PFSK-1 (cell line): ENCODE measurements around the gene LYPD8.

Experiments used
- FOXP2 ChIP-seq: optimal IDR thresholded peaks from 2 replicates; pipeline ENCODE3; 2011; ENCODE audit warnings: borderline replicate concordance, control low read depth, inconsistent platforms; ENCODE audit not compliant: insufficient read depth; ENCODE audit errors: extremely low read length, extremely low read depth
- POLR2AphosphoS5 ChIP-seq: IDR thresholded peaks from 2 replicates; pipeline ENCODE4 v1.6.1; 2012; ENCODE audit warnings: low read depth, mild to moderate bottlenecking, control low read depth, low read length, moderate library complexity

GRCh38 chr1:248783367-248783766 lies 27.8 kb upstream of the LYPD8 start:
- no peak for TF ChIP-seq FOXP2
- no peak for TF ChIP-seq POLR2AphosphoS5
